Activated CD4-positive, alpha-beta T cell treated with anti-CD3 and anti-CD28 coated beads for 48 hours (primary cell): Measurements from ENCODE around the gene HRH2.

Experiments
- DNase-seq: peaks from one replicate; pipeline ENCODE4 v3.0.0-alpha.2; 2020

The HRH2 gene

GRCh38 chr5:175694371-175695160, 36.7 kb downstream of the HRH2 start:
- DNase-seq = no peak

DNA sequence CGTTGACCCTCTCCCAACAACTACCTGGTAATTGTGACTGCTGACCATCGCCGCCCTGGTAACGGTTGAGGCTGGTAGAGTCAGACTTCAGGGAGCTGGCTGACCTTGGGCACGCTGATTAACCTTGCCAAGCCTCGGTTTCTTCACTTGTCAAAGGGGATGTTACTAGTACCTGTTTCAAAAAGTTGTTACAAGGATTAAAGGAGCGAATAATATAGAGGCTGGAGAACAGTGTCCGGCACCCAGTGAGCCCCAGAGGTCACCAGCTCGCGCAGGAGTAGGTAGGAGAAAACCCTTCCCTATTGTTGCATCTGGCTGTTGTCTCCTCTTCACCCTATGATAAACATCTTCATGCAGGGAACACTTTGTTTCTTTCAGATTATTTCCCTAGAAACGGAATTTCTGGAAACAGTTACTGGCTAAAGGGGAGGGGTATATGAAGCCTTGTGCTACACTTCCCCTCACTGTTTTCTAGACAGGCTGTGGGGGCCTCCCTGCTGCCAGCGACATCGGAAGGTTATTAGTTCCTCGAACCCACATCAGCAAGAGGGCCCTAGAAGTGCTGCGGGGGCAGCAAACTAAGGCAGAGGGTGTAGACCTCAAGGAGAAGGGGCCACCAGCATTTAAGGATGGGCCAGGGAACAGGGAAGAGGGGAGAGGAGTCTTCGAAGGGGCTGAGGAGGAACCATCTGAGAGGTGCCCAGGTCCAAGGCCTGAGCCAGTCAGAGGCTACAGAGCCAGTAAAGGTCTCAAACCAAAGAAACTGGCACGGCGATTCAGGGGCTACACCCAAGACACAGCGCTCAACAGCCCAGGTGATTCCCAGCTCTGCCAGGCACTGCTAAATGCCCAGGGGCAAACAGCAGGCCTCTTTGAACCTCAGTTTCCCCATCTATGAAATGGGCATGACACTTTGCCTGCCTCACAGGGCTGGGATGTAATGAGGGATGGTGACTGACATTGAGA, 37.6 kb downstream of the HRH2 start:
- no peak for DNase-seq

- peak; percentile 92 for DNase-seq
Measured at GRCh38 chr5:175696139-175696854, 38.4 kb downstream of the HRH2 start.

DNA sequence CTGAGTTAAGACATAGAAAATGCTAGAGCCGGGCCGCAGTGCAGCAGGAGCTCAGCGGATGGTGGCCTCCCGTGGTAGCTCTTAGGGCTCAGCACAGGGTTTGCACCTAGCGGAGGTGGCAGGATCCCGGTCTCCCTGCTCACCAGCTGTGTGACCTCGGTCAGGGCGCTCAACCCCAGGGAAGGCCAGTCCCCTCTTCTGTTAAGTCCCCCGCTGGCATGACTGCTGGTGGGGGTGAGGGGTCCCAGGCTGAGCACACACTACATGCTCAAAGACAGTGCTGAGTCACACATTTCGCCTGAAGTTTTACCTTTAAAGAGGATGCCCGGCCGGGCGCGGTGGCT, 39.0 kb downstream of the HRH2 start:
- no peak for DNase-seq

- DNase-seq = no peak
Measured at GRCh38 chr5:175697846-175698245, 40.0 kb downstream of the HRH2 start.

DNA sequence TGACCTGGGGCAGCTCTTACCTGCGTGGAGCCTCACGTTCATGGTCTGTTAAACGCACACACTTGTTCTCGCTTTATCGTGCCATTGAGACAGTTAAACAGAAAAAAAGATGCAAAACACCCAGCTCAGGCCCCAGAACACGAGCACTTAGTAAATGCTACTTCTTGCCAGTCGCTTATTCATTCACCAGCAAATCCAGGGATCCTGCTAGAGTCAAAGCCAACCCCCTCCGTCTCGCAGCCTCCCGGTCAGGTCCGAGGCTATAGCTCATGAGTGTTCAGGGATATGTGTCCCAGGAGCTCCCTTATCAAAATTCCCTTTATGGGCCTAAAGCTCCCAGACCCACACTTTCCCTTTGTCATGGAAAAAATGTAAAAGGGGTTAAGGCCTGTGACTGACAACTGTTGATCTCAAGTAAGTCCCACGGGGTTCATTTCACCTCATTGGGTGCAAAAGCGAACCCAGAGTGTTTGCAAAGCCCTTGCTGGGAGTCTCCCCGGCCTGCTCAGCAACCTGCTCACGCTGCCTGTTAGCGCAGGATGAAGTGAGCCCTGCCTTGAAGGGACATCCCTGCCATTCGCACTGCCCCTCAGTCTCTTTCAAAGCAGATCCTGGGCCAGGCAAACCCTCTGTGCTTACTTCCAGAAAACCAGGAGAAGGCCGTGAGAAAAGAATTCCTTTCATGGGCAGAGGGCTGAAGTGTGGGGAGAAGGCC, 40.7 kb downstream of the HRH2 start:
- no peak for DNase-seq

- no peak for DNase-seq
Measured at GRCh38 chr5:175700991-175701390, 43.1 kb downstream of the HRH2 start.

GRCh38 chr5:175701797-175702196, 43.9 kb downstream of the HRH2 start:
- DNase-seq = no peak

GRCh38 chr5:175706499-175706898, 48.6 kb downstream of the HRH2 start:
- no peak for DNase-seq

GRCh38 chr5:175707751-175708375, 50.0 kb downstream of the HRH2 start:
- DNase-seq = no peak

DNA sequence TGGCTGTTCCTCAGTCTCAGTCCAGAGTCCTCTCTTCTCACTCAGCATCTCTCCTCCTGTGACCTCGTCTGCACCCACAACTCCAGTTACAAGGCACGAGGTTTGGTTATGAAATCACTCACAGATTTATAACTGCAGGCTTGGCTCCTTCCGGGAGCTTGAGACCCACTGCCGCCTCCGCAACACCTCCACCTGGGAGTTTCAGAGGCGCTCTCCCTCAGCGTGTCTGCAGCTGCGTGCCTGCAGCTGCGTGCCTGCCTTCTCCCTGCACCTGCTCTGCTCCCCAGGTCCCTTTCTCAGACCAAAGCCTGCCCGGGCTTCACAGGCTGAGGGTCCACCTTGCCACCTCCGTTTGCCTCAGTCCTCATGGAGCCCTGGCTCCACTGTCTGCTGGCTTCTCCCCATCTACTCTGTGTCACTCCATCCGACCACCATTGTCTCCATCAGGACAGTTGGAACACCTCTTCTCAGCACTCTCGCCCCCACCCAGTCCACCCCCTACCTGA, 51.5 kb downstream of the HRH2 start:
- no peak for DNase-seq

DNA sequence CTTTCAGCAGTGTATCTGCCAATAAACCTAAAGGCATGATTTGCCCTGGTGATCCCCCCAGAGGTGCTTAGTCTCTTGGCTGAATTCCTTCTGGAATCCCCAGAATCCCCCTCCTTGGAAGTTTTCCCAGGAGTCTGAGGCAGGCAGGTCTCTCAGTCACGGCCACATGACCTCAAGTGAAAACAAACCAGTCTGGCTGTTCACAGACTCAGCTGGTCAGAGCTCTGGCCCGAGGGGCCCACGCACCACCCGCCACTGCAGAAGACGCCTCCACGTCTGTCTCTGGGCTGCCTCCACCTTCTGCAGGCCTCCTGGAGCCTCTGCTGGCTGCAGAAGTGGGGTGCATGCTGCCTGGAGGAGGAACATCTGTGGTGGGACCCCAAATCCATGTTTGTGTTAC, 52.5 kb downstream of the HRH2 start:
- DNase-seq = no peak

DNA sequence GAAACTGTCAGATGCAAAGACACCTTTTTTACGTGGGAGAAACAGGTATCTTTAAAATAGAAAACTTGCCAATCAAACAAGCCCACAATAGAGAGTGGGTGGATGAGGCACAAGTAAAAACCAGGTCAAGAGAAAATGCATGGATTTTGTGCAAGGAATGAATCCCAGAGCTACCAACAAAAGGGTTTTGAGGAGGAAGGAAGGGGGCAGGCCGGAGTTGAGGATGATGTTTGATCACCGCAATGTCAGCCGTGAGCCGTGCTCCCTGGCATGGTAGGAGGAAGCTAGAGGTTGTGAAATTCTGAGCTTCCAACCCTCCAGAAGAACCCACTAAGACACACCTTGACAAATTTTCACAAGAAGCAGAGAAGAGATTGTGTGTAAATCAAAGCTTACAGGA, 53.2 kb downstream of the HRH2 start:
- no peak for DNase-seq

DNA sequence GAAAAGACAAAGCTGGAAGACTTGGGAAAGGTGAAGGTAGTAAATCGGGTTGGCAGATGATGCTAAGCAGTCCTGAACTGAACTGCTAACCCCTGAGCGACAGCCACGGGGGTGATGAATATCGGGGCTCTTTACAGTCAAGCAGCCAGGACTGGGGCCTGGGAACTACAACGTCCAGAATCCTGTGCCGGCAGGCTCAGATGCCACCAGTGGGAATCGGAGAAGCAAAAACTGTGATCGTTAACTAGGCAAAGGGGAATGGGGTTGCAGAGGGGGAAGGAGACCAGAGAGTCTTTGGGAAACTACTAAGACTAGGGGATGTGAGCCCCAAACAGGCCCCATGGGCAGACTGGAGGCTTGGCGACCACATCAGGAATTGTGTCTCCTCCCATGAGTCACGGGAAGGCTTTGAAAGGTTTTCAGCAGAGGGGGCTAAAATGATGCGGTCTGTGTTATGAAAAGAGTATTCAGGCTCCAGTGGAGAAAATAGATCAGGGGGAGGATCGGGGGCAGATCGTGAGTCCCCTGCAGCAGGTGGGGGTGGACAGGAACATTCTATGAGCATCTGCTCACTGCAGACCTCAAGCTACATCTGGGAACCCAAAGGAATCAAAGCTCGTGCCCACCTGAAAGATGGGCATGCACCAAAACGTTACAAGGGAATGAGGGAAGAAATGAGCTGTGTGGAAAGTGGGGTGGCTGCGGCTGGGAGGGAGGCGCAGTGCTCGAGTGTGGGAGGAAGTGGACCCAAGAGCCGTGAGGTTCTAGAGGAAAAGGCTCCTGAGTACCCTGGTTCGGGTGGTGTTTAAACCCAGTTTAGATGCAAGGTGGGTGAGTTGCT, 53.8 kb downstream of the HRH2 start:
- no peak for DNase-seq

GRCh38 chr5:175712313-175712680, 54.4 kb downstream of the HRH2 start:
- no peak for DNase-seq

DNA sequence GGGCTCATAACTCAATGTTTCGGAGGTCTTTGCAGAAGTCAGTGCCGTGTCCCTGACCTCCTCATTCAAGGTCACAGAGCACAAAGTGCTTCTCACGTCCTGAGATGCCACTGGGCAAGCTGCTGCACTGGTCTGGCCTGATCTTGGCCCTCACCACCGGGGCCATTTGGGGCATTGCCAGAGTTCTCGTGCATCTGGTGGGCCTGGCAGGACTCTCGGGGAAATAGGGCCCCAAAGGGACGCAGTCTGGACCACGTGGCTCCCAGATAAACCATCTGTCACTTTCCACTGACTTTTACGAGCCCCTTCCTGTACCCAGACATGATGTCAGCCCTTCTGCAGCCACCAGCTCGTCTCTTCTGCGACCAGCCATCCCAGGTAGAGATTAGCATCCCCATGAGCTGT, 54.8 kb downstream of the HRH2 start:
- DNase-seq = no peak

- DNase-seq = no peak
Measured at GRCh38 chr5:175713930-175714329, 56.1 kb downstream of the HRH2 start.

GRCh38 chr5:175714479-175715085, 56.7 kb downstream of the HRH2 start:
- no peak for DNase-seq

DNA sequence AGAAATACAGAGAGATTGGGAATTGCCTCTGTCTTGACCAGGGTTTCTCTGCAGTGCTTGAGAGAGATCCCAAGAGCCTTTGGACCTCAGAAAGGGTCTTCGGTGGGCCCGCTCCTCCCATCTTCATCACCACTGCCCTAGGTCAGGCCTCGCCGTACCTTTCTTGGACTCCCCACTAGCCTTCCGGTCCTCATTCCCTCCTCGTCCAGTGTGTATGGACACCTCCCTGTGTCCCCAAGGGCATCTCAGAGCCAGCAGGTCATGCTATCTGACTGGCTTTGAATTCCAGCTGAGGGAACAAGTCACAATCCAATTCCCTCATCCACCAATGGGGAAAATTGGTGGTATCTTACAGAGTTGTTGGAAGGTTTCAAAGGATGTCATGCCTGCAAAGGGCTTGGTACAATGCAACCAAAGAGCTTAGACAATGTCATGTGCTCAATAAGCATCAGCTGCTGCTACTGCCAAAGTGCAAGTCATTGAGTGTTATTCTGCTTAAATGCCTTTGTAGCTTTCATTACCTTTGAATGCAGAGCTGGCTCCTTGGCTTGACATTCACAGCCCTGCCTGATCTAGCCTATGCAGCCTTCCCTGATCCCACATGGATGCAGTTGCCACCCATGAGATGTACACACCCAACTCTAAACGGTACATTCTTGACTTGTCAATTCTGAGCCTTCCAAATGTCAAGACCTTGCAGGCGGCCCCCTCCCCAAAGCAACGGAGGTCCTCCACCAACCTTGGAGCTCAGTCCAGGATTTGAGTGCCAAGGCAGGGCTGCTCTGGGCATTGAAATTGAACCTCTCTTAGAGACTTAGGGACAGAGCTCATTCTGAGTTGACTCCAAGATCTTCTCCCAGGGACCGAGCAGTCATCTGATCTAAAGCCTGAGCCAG, 58.0 kb downstream of the HRH2 start:
- DNase-seq = no peak

- DNase-seq = no peak
Measured at GRCh38 chr5:175717837-175718236, 60.0 kb downstream of the HRH2 start.
